GM13977 (cell line): Measurements from ENCODE around the gene OR1M1.
"Not testable (repeated sequence)": the region's sequence is repeated elsewhere in the genome, so short reads cannot be mapped to it uniquely, and the experiment has no call there.

Experiments
- DNase-seq: peaks from one replicate; pipeline ENCODE4 v3.0.0; 2012; ENCODE audit warnings: low spot score
- CTCF ChIP-seq: IDR thresholded peaks from 2 replicates; pipeline ENCODE4 v1.5.1; 2012; ENCODE audit warnings: mild to moderate bottlenecking, control low read depth; ENCODE audit not compliant: insufficient read depth; ENCODE audit errors: extremely low read depth, missing control alignments
- in situ Hi-C: fragments of 300-500 bp; cut with MboI; formaldehyde crosslinking; loops from one replicate; pipeline ENCODE4 v1.12.0; 2022; ENCODE audit warnings: low sequenced_read_pairs, low pct_unique_long_range_greater_than_20kb, mixed read lengths, inconsistent platforms; ENCODE audit not compliant: unreplicated experiment

The OR1M1 gene

GRCh38 chr19:9058905-9059667 lies 27.8 kb upstream of the OR1M1 start:
- no peak for DNase-seq
- no peak for TF ChIP-seq CTCF
- in situ Hi-C loops: no loop called here

GRCh38 chr19:9060564-9061340 lies 26.1 kb upstream of the OR1M1 start:
- DNase-seq: no peak

GRCh38 chr19:9061879-9062278 lies 25.0 kb upstream of the OR1M1 start:
- no peak for DNase-seq
- in situ Hi-C loops: no loop called here
- no peak for TF ChIP-seq CTCF

More at GRCh38 chr19:9060564-9061340, 26.1 kb upstream of the OR1M1 start:
- in situ Hi-C loops: no loop called here
- no peak for TF ChIP-seq CTCF

GRCh38 chr19:9065457-9066014 lies 21.3 kb upstream of the OR1M1 start:
- in situ Hi-C loops: no loop called here
- TF ChIP-seq CTCF: no peak
- no peak for DNase-seq

GRCh38 chr19:9070066-9070465 lies 16.8 kb upstream of the OR1M1 start:
- no peak for DNase-seq
- in situ Hi-C loops: no loop called here

GRCh38 chr19:9071720-9072119 lies 15.1 kb upstream of the OR1M1 start:
- DNase-seq, in situ Hi-C loops: not testable (repeated sequence)

More at GRCh38 chr19:9070066-9070465, 16.8 kb upstream of the OR1M1 start:
- TF ChIP-seq CTCF: no peak

- in situ Hi-C loops: no loop called here
- no peak for DNase-seq
- TF ChIP-seq CTCF: no peak
Observed at GRCh38 chr19:9073806-9074205, 13.1 kb upstream of the OR1M1 start.
